Effector CD8-positive, alpha-beta T cell (primary cell): ENCODE results near the gene HRNR.

ENCODE experiments used
- DNase-seq: peaks from one replicate; lab custom pipeline; 2025; lab: John Stamatoyannopoulos, UW

The HRNR gene

DNA sequence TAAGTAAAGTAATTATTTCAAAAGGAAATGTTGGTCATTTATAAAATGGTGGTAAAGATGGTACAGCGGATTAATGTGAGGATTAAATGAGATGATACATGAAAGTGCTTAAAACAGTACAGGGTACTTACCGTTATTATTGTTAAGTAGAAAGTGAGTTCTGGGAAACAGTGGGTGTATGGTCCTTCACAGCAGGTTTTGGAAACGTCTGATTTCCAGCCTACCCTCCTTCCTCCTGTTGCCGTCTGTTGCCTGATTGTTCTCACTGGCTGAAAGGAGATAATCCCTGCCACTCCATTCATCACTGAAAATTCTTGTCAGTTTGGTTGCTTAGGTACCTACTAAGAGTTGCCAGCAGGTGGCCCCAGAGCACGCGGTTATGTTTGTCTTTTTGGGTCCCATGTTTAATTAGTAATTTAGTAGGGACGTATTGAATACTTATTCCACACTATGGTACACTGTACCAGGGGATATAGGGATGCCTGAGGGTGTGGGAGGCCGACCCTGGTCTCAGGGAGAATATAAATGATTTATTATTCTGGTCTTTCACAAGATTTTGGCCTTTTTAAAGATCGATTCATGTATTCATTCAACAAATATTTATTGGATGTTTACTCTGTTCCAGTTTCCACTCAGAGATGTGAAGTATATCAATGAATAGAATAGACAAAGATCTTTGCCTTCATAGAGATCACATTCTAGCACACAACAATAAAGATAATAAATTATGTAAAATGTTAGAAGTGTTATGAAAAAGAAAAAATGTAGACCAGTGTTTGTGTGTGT is 34.1 kb downstream of the HRNR start:
- DNase-seq = peak; percentile 25

DNA sequence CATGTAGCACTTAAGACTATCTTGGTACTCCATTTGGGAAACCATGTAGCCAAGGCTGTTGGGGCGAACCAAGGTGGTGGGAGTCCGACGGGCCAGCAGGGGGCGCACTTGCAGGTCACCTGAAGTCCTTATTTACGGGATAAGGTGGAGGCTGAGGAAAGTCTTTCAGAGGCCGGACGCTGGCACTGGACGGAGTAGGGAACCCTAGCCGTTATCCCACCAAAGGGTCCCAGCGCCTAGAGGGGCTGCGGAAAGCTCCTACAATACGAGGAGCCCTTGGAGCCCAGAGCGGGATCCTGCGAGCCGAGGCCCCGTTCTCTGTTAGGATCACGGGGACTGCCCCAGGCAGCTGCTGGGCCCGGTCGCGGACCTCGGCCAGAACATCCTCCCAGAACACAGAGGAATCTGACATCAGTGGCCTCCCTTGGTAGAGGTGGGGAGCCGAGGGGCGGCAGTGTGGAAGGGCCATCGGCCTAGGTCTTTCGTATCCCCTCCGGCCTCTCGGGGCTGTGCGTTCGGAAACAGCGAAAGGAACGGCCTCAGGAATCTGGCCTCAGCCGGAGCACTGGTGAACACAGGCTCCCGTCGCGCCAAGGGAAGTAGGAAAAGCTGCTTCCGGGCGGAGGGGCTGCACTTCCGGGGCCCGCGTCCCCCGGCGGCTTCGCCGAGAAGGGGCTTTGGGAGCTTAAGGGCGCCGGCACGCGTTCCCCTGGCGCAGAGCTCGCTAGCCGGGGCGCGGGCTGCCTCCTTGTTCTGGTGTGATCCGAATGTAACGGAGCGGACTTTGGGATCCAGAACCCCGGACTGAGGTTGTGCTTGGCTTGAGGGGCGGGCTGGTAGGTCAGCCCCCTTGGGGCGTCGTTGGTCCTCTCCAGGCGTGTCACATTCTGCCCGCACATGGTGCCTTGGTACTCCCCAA is 35.1 kb downstream of the HRNR start:
- peak; percentile 54 for DNase-seq

DNA sequence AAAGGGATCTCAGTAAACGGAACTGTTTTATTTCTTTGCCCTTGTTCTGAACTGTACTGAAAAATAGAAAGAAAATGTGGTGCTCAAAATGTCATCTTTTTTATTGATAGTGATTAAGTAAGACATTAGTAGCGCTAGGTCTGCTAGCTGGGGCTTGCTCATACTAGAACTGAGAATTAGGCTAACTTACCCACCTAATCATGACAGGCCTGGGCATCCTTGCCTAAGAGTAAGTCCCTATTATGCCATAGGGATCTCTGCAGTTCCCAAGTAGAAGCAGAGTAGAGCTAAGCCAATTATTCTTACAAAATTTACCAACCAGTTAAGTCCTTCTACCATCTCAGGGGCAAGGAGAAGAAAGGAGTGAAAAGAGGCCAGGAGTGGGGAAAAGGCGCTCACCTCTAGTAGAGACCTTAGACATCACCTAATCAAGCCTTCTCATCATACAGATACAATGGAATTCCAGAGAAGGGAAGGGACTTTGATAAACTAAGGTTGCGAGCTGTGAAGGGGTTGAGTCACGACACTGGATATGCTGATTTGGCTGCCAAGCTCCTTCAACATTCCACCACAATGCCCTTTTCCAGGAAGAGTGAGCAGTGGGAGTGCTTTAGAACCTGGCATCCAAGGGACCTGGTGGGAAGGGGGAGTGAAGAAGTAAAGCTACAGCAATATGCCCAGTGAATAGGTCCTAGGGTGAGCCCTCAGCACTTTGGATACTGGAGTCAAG is 37.3 kb downstream of the HRNR start:
- no peak for DNase-seq

DNA sequence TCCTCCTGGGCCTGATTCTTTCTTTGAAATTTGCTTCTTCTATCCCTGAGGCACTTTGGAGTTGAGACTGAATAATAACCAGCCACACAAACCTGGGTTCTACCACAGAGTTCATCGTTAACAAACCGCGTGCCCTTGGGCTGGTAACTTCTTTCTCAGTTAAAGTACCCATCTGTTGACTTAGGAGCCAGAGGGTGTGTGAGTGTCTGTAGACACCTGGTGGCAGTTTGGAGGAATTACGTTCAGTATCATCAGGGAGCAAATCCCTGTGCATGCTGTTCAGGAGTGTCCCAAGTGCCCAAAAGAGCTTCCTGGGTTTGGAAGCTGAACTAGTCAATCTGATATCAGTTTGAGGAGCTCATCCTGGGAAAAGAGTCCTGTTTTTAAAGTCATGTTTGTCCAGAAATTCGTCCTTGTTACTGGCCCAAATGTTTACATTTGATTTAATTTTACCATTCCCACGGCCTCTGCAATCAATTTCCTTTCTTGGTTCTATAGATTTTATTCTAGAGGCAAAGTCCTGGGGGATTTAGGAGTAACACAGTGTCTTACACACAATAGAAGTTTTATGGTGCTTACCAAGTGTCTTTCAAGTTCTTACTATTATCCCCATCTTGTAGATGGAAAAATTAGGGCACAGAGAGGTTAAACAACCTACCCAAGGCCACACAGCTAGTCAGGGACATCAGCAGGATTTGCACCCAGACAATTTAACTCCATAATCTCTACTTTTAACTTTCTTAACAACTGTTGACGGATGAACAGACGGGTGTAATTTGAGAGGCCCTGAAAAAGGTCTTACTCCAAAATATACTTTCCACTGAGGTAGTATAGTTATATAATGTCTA is 38.2 kb downstream of the HRNR start:
- DNase-seq = no peak

DNA sequence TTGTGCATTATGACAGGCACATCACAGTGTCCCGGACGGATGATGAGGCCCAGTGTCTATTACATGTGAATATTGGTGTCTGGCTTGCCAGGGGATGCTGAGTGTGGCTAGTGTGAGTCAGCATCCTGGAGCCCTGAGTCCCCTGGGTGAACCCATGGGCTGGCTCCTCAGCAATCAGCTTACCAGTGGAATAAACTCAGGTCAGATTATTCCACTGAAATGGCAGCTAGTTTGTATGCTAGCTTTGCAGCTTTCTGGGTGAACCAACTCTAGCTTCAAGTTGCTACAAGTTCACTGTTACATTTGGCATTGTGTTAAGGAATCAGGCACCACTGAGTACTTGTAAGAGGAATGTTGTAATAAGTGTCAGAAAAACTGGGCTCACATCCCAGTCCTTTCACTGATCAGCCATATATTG is 41.0 kb downstream of the HRNR start:
- DNase-seq = no peak

DNA sequence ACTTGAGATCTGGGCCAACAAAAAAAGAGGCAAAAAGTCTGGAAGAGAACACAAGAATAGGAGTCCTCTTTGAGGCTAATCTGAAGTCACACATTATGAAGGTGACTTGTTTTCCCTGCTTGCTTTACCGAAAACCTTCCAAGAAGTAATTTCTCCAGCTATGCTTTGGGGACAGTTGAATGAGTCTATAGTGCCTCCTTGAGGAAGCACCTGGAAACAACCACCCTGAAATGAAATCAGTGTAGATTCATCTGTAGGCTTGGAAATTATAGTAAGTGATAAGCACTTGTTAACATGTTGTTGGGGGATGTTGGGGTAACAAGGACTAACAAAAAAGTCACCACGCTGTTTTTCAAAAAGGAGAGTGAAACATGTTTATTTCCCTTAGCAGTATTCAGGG is 41.6 kb downstream of the HRNR start:
- no peak for DNase-seq

DNA sequence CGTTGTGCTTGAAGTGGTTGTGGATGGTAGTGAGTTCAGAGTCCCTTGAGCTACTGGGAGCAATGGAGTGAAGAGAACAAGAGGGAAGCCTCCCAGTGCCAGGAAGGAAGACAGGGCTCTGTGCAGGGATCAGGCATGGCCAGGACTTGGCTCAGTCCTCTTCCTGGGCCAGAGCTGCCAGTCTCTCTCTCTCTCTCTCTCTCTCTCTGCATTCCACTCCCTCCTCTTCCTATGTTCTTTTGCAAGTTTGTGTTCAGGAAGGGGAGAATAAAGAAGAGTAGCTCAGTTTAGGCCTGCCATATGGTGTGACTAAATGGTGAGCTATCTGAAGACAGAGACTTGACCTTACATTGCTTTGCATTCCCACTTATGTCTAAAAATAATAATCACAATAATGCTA is 44.4 kb downstream of the HRNR start:
- no peak for DNase-seq

DNA sequence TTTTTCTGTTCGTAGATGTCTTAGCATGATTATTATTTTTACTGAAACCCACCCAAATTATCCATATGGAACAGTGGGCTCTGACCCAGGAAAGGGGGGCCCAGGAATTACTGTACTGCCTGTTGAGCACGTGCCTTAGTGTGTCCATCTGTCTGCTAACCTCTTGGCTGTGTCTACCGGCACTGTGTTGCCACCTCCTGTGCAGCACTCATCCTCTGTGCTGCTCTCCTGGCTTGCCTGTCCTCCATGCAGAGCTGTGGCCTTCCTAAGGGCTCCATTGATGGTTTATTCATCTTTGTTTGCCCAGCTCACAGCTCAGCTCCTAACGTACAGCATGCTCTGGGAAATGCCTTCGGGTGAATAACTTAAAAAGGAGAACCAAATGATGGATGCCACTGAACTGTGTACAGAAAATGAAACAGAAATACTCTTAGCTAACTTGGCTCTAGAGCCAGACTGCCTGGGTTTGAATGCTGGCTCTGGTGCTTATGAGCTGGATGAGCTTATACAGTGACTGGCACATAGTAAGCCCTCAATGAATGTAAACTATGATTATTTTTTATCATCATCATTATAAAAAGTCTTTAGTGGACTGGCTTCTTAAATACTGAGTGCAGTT is 53.6 kb downstream of the HRNR start:
- no peak for DNase-seq

DNA sequence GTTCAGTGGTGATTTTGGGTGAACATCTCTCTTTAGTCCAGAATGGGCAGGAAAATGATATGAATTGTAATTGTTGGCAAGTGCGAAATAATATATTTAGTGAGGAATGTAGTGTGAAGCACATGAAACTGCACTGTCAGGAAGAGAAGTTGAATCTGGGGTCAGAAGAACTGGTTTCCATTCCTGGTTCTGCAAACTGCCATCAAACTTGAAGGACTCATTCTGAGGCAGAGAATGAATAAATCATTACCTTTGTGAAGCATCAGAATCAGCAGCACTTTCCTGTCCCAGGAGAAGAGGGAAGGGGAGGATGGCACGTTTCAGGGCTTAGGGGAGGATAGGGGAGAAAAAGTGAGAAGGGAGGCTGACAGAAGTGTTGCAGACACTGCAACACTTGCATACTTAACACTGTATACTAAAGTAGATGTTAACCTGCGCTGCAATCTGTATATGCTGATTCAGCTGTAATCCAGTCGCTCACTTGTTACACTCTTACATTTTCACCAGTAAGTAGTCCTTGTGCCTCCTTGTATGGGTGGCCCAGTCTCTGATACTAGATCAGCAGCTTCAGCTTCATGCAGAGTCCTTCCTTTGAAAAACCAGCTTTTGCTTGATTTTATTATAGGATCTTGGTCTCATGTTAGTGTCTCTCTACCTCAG is 54.5 kb downstream of the HRNR start:
- DNase-seq = no peak

DNA sequence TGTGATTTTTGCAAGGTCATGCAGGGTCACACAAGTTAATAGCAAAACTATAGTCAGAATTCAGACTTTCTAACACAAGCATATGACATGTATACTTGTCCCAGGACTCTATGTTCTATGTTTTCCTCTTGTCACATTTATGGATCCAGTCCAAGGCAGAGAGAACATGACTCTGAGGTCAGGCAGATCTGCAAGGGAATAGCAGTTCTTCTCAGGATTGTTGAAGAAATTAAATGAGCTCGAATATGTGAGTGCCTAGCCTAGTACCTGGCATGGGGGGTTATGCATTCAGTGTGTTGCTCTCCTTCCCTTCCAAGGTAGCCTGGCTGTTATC is 55.5 kb downstream of the HRNR start:
- no peak for DNase-seq

DNA sequence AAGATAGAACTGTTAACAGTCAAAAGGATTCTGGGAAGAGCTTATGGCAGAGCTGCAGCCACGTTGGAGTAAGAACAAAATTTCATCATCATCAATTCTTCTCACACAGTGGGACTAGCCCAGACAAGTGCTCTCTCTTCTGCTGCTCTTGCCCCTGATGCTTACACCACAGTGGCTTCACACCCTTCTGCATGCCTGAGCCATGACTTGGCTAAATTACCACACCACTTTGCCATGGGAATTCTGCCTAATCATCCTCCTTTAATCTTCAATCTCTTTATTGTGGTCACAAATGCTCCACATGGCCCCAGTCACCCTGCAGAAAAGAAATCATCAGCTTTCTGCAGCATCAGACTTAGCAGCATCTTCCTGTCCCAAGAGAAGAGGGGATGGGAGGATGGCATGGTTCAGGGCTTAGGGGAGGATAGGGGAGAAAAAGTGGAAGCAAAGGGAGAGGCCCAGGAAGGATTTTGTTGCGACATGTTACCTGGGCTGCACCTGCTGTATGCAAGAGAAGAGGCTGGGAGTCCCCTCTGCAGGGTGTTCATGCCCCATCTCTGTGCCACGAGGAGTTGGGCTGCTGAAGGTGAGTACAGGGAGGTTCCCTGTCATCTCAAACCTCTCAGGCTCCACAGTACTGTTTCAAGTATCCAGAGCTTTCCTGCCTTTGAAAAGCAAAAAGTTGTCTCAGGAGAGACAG is 56.0 kb downstream of the HRNR start:
- DNase-seq = no peak

DNA sequence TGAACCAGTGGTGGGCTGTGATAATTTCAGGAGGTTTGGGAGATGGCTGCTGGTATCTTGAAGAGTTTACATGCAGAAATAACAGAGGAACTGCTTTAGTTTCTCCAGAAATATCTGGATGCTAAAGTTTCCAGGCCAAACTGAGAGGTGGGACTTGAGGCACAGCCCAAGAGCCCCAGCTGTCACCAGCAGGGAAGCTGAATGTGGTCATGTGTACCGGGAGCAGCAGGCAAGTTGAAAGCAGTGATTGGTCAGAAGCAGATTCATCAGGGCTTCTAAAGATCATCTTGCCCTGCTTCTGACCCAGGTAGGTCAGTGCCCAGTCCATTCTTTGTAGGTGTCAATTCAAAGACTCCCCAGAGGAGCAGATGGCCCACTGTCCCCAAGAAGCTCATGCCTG is 57.0 kb downstream of the HRNR start:
- DNase-seq = no peak

DNA sequence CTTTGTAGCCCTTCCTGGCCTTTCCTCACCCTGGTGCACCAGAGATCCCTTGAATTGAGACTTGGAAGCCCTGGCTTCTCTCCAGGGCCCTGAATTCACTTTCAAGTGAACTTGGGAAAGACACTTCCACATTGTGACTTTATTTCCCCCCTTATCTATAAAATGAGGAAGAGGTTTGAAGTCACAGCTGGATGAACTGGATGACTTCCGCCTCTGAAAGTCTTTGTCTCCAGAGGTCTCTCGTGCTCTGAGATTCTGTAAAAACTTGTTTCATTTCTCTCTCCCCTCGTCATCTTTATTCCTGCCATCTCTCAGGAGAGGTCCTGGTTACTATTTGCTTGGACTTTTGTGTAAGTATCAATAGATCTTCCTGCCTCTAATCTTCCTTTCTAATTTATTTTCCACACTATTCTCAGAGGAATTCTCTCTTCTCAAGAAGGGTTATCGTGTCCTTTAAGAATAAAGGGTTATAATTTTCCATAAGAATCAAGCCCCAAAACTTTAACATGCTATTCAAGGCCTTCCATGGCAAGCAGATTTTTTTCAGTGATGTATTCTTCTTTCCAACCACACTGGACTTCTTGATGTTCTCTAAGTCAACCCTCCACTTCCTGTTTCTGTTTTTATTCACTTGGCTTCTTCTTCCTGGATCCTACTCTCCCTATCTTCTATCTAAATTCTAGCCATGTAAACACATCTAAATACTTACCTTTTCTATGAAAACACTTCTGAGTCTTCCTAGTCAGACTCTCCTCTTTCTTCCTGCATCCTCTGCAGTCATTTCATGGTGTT is 58.5 kb downstream of the HRNR start:
- DNase-seq = no peak

DNA sequence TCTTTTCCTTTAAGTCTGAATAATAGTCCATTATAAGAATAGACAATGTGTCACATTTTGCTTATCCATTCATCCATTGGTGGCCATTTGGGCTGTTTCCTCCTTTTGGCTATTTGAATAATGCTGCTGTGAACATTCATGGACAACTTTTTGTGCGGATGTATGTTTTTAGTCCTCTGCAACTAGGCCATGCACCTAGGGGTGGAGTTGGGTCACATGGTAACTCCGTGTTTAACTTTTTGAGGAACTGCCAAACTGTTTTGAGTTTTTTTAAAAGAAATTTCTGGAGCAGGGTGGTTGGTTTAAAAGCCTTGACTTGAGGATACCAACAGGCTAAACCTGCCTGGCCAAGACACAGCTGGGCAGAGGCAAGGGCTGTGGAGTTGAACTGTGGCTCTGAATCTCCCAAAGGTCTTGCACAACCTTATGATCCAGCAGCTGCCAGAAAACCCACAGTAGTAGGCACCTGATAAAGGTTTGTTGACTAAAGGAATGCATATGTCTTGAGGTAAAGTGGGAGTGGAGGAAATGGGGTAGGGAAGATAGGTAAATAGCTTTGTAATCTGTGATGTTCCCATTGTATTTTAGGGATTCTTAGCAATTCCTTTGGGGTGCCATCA is 59.4 kb downstream of the HRNR start:
- DNase-seq = no peak

DNA sequence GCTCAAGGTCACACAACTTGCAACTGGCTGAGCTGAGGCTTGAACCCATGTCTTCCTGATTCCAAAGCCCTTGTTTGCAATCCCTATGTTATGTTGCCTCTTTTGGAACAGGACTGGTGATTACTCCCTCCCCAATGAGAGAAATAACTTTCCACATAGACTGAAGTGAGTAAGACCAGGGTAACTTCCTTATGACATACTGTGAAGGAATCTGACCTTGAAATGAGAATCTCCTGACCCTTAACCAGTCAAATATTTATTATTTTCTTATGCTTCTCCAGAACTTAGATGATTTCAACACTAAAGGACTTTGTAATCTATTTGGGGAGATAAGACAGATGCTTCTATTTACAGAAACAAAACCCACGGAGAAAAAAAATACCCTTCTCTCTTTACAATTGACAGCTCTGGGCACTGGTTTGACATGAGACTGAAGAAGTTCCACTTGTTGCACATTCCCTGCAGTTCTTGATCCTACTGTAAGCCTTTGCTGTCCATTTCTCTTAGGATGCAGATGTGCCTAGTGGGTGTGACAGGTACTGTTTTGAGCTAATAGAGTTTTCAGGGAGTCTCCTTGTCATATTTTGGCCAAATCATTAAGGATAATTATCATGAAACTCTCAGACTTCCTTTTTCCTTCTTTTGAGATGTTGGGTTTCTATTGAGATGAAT is 61.1 kb downstream of the HRNR start:
- no peak for DNase-seq
